ENCODE data around the gene TULP1.

TULP1 gene

DNA sequence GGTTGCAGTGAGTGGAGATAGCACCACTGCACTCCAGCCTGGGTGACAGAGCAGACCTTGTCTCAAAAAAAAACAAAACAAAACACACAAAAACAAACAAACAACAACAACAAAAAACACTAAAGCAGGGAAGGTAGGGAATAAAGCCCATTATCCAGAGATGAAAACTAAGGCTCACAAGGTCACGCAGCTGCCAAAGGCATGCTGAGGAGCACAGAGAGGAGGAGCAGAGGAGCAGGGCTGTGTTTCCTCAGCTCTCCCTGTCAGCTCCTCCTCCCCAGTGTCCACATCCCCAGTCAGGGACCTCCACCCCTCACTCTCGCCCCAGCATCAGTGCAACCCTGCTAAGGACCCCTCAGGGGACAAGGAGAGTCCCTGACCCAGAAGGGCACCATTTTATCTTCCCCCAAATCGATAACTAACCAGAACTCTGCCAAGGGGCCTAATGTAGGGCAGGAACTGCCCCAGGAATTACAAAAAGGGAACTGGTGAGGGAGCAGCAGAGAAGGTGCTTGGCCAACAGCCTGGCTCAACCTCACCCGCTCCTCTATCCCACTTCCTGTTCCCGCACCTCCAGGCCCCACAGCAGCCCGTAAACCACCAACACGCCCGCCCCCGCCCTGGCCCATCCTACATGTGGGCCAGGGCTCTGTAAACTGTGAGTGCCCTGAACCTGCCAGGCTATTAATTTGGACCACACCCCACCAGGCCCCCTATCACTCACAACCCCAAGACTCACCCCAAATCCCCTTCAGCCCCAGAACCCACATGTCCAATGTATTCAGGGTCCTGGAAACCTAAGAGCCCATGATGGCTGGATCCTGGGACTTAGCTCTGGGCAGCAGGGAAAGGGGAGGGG is 24.8 kb downstream of the TULP1 start:
- Histone ChIP-seq H3K4me3 (ENCODE audit: low read depth in 1 of 2, low read length in 1 of 2) (no peak overlapping the region), H3K27ac (peak overlapping the region; percentile 57)

GRCh38 chr6:35486005-35486925 is 26.4 kb downstream of the TULP1 start:
- Histone ChIP-seq H3K36me3 (no peaks in the 10 kb centered on the region), H3K27ac (no peak overlapping the region), H3K27me3 (peaks cover 14% of the 10 kb centered on the region), H3K4me1 (ENCODE audit: control insufficient read depth in 1 of 2, insufficient read depth in 1 of 2, low read depth in 1 of 2, low read length in 1 of 2) (peaks cover 40 to 43% of the 10 kb centered on the region in 2 experiments), H3K4me3 (ENCODE audit: low read depth in 1 of 2, low read length in 1 of 2) (no peak overlapping the region), H3K9me3 (no peaks in the 10 kb centered on the region)
- no peak for TF ChIP-seq CTCF (IDR thresholded peaks at IDR 0.05)

More for the DNA sequence above, 24.8 kb downstream of the TULP1 start:
- Histone ChIP-seq H3K9me3 (no peaks in the 10 kb centered on the region), H3K36me3 (no peaks in the 10 kb centered on the region), H3K4me1 (ENCODE audit: control insufficient read depth in 1 of 2, insufficient read depth in 1 of 2, low read depth in 1 of 2, low read length in 1 of 2) (peaks cover 49 to 52% of the 10 kb centered on the region in 2 experiments), H3K27me3 (peaks cover 30% of the 10 kb centered on the region)
- no peak for TF ChIP-seq CTCF (IDR thresholded peaks at IDR 0.05)

DNA sequence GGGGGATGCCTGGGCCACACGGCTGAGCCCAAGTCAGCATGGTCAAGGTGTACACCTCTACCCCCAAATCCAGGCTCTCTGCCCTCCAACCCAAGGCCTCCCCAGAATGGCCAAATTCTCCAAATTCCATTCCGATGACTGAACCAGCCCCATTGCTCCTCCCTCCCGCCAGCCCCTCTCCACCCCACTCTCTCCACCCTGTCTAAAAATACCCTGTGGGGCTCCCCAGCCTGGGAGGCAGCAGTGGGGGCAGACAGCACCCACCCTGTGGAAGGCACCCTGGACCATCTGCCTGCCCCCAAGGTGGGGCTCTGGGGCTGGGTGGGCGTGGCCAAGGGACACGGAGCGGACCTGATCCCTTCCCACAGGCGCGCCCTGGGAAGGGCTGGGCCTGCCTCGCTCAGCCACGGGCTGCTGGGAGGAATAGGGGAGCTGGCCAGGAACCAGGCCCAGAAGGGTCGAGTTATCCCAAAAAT is 27.3 kb downstream of the TULP1 start:
- Histone ChIP-seq H3K36me3 (no peaks in the 10 kb centered on the region), H3K27me3 (peaks cover 6% of the 10 kb centered on the region), H3K4me1 (ENCODE audit: control insufficient read depth in 1 of 2, insufficient read depth in 1 of 2, low read depth in 1 of 2, low read length in 1 of 2) (peaks cover 40 to 43% of the 10 kb centered on the region in 2 experiments), H3K27ac (no peak overlapping the region), H3K4me3 (ENCODE audit: low read depth in 1 of 2, low read length in 1 of 2) (no peak overlapping the region), H3K9me3 (no peaks in the 10 kb centered on the region)
- no peak for TF ChIP-seq CTCF (IDR thresholded peaks at IDR 0.05)

DNA sequence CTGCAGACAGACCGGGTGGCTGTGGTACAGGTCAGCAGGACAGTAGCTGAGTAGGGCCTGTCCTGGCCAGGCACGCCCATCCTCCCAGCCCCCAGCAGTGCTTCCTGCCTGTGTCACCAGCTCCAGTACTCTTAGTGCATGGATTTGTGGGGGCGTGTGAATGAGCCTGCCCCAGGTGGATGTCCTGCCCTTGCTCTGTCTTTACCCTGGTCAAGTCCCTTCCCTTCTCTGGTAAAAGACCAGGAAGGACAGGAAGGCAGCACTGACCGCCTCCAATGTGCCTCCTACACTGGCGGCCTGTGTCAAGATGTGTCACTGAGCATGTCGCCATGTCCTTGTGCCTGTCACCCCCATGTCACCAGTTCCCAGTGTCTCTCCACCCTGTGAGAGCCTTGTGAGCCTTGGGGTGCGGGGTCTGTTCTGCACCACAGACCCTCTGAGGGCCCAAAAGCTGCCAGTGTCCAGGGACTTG is 27.7 kb downstream of the TULP1 start:
- H3K27ac ChIP-seq = no peak overlapping the region
- H3K4me1 ChIP-seq (ENCODE audit: control insufficient read depth in 1 of 2, insufficient read depth in 1 of 2, low read depth in 1 of 2, low read length in 1 of 2) = peaks cover 40 to 41% of the 10 kb centered on the region in 2 experiments
- no peaks in the 10 kb centered on the region for H3K36me3 ChIP-seq
- H3K4me3 ChIP-seq (ENCODE audit: low read depth in 1 of 2, low read length in 1 of 2) = no peak overlapping the region
- no peak for TF ChIP-seq CTCF (IDR thresholded peaks at IDR 0.05)
- no peaks in the 10 kb centered on the region for H3K9me3 ChIP-seq
- peaks cover under 1% of the 10 kb centered on the region for H3K27me3 ChIP-seq

GRCh38 chr6:35483893-35484645 is 28.6 kb downstream of the TULP1 start:
- H3K9me3 ChIP-seq = no peaks in the 10 kb centered on the region
- H3K4me3 ChIP-seq (ENCODE audit: low read depth in 1 of 2, low read length in 1 of 2) = no peak overlapping the region
- peaks cover 36% of the 10 kb centered on the region in 2 experiments for H3K4me1 ChIP-seq (ENCODE audit: control insufficient read depth in 1 of 2, insufficient read depth in 1 of 2, low read depth in 1 of 2, low read length in 1 of 2)
- TF ChIP-seq CTCF (IDR thresholded peaks at IDR 0.05) = no peak
- no peak overlapping the region for H3K27ac ChIP-seq
- H3K36me3 ChIP-seq = no peaks in the 10 kb centered on the region
- no peaks in the 10 kb centered on the region for H3K27me3 ChIP-seq

All from neutrophil (primary cell).